K562 (cell line): ENCODE results near the gene TRMT1. TPM values are rescaled to one million over a fixed set of nuclear protein-coding genes. Genes with fewer than 3 reads are reported as not detected.

Experiments used
- CBX3 ChIP-seq, 2 experiments: IDR thresholded peaks; 1 replicate in 1 of 2; 2 replicates in 1 of 2; pipeline ENCODE4 v1.6.1; 2012; ENCODE audit warnings: inconsistent platforms in 2 of 2, low read length in 2 of 2, borderline replicate concordance in 1 of 2, control low read depth in 1 of 2
- DMBX1 ChIP-seq: fragments of 250-450 bp; sonication (Bioruptor Pico); IDR thresholded peaks from 2 replicates; pipeline ENCODE4 v1.8.0; 2022; ENCODE audit warnings: inconsistent platforms, mild to moderate bottlenecking, moderate library complexity, borderline replicate concordance
- FIP1L1 ChIP-seq: fragments of 200-400 bp; formaldehyde crosslinking; IDR thresholded peaks from 2 replicates; pipeline ENCODE4 v1.6.1; 2018; ENCODE audit warnings: mild to moderate bottlenecking, low read depth, low read length; ENCODE audit not compliant: poor library complexity, severe bottlenecking
- FOXP4 ChIP-seq: sonication (generic); formaldehyde crosslinking; IDR thresholded peaks from 2 replicates; pipeline ENCODE4 v1.8.0; 2022; ENCODE audit warnings: mild to moderate bottlenecking, missing genetic modification reagents, borderline replicate concordance
- HDAC1 ChIP-seq, 2 experiments: fragments of 450-650 bp; IDR thresholded peaks; 2 replicates each; pipeline ENCODE4 v1.6.1; 2016 to 2017; ENCODE audit warnings: inconsistent platforms in 1 of 2, mild to moderate bottlenecking in 1 of 2, moderate library complexity in 1 of 2
- HDGF ChIP-seq: fragments of 450-650 bp; IDR thresholded peaks from 2 replicates; pipeline ENCODE4 v1.6.1; 2016
- HLTF ChIP-seq: fragments of 450-650 bp; IDR thresholded peaks from 2 replicates; pipeline ENCODE4 v1.6.1; 2016
- PTBP1 ChIP-seq: fragments of 200-400 bp; formaldehyde crosslinking; IDR thresholded peaks from 2 replicates; pipeline ENCODE4 v1.6.1; 2017; ENCODE audit warnings: low read depth, low read length
- RBM39 ChIP-seq: fragments of 200-400 bp; formaldehyde crosslinking; optimal IDR thresholded peaks from 2 replicates; pipeline ENCODE3; 2018; ENCODE audit warnings: low read depth, low read length
- TCF3 ChIP-seq: sonication (generic); formaldehyde crosslinking; IDR thresholded peaks from 2 replicates; pipeline ENCODE4 v1.4.0; 2020; ENCODE audit warnings: mild to moderate bottlenecking, missing genetic modification reagents
- TFE3 ChIP-seq: fragments of 450-650 bp; formaldehyde crosslinking; IDR thresholded peaks from 2 replicates; pipeline ENCODE4 v1.4.0; 2020; ENCODE audit warnings: mild to moderate bottlenecking, mixed read lengths
- ZBTB40 ChIP-seq, 2 experiments: fragments of 450-650 bp in 1 of 2; sonication (generic) in 1 of 2; formaldehyde crosslinking in 1 of 2; IDR thresholded peaks; 2 replicates each; pipeline versions ENCODE4 v1.7.1 to v1.9.0; 2016 to 2022; ENCODE audit warnings: inconsistent platforms in 1 of 2, mild to moderate bottlenecking in 1 of 2, missing genetic modification reagents in 1 of 2
- ZBTB7A ChIP-seq: IDR thresholded peaks from 2 replicates; pipeline ENCODE4 v1.6.1; 2011; ENCODE audit warnings: low read depth, mild to moderate bottlenecking, low read length, moderate library complexity, borderline replicate concordance; ENCODE audit not compliant: control insufficient read depth
- ZNF133 ChIP-seq: fragments of 250-450 bp; sonication (Bioruptor Pico); IDR thresholded peaks from 2 replicates; pipeline ENCODE4 v1.4.0; 2020; ENCODE audit warnings: mild to moderate bottlenecking
- polyA plus RNA-seq, 8 experiments: library from polyadenylated mRNA; depleted of rRNA in 4 of 8; stranded (reverse) in 5 of 8; unstranded in 3 of 8; fragments of >200 nt; fragmentation: Nextera tagmentation in 2 of 8; fragmentation: Illumina TruSeq in 1 of 8; extraction: Ambion mirVana in 2 of 8; extraction: Trizol in 1 of 8; gene quantifications; 2 replicates each; pipeline versions ENCODE4 v1.2.1 to v1.2.3, GENCODE V29; 2011 to 2014; ENCODE audit warnings: inconsistent platforms in 1 of 8, missing spikeins in 1 of 8
- total RNA-seq, 7 experiments: library from RNA; depleted of rRNA in 6 of 7; stranded (reverse); fragments of >200 nt in 6 of 7; fragmentation: Illumina TruSeq in 2 of 7; extraction: Trizol in 2 of 7; gene quantifications; 2 replicates each; pipeline versions ENCODE4 v1.2.1 to v1.2.3, GENCODE V29; 2011 to 2021; ENCODE audit warnings: low replicate concordance in 1 of 7

Gene TRMT1
- total and polyA plus RNA-seq, 9 of the 15 experiments (the other 6 are each of a cell fraction or from before 2014, with no cell fraction given), result 5.8 to 158 (median 54.3) TPM

GRCh38 chr19:13101590-13102415 is 14.7 kb downstream of the TRMT1 start (continued):
- TF ChIP-seq RBM39 (no peak), TCF3 (CRISPR knock-in tag) (no peak), PTBP1 (0 out of 2 replicates have a peak, but pooled peaks have one; percentile 3), CBX3 (IDR thresholded peaks at IDR 0.05; ENCODE audit: borderline replicate concordance in 1 of 2, low read length in 2 of 2) (no peak), TFE3 (no peak), HDGF (no peak), FIP1L1 (no peak), ZBTB7A (peak; percentile 63; the same call in 1 of the 2 replicates), DMBX1 (no peak), HLTF (0 out of 2 replicates have a peak, but pooled peaks have one; percentile 51), HDAC1 (IDR thresholded peaks at IDR 0.05) (0 out of 4 replicates have a peak, but pooled peaks of 1 of the 2 experiments have one; percentile 11), FOXP4 (no peak), ZNF133 (CRISPR knock-in tag) (no peak), ZBTB40 (IDR thresholded peaks at IDR 0.05) (peak; percentile 42; the same call in 1 of the 2 replicates), ZBTB40 (CRISPR knock-in tag; IDR thresholded peaks at IDR 0.05) (no peak)
